ENCODE results near the gene POU5F1. TPM values are rescaled to one million over a fixed set of nuclear protein-coding genes. Genes with fewer than 3 reads are reported as not detected.
"Not testable (repeated sequence)": the region's sequence is repeated elsewhere in the genome, so short reads cannot be mapped to it uniquely, and the experiment has no call there.

Gene POU5F1
- total and polyA plus RNA-seq, 2 donors (not counting 1 experiment from before 2014, with no cell fraction given), result under 0.01 TPM; not detected in 1

DNA sequence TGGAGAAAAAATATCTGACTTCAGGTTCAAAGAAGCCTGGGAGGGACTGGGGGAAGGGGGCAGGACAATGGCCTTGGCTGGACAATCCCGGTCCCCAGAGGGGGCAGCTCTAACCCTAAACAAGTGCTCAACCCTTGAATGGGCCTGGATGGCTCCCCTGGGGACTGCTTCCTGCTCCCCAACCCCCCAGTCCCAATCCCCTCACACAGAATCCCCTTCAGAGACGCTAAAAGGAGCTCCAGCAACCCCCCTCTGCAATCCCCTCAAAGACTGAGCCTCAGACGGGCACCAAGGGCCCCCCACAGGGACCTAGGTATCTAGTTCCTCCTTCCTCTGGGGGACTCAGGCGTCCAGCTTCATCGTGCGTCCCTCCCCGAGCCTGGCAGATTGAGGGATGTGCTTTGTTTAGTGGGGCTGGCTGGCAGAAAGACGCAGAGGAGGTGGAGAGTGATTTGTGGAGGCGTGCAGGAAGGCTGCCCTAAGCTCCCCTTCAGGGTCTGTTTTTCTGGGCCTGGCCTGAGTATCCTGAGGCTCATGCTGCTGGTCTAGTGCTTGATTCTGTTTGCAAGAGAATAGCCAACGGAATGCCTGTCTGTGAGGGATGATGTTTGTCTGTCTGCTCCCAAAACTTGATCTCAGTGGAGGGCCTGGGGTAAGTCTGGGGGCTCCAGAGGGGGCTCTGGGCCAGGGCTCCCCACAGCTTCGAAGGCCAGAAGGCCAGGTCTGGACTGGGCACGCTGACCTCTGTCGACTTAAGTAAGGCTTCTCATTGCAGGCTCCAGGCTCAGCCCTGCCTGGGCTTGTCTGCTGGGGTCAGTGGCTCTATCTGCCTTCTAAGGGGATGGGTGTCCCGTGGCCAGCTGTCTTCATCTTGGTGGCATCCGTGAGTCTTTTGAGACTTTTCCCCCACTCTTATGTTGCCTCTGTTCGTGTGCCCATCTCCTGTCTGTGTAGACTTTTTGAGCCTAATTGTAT, 1.7 kb upstream of the POU5F1 start:
- no peaks in the 10 kb centered on the region for H3K36me3 ChIP-seq (ENCODE audit: control insufficient read depth, insufficient read depth, low read length)
- no peak overlapping the region for H3K4me2 ChIP-seq (ENCODE audit: extremely low read depth, insufficient read depth, low read length)
- no peaks in the 10 kb centered on the region for H4K20me1 ChIP-seq (ENCODE audit: control insufficient read depth, extremely low read depth, insufficient read depth, low read length)
- H3K4me3 ChIP-seq (replicated peaks in 1 of 4; ENCODE audit: control extremely low read depth in 1 of 4, insufficient read depth in 1 of 4, low read depth in 3 of 4, low read length in 4 of 4), result no peak overlapping the region
- no peak for DNase-seq (ENCODE audit: low read depth in 2 of 2)
- no peaks in the 10 kb centered on the region for H3K79me2 ChIP-seq (ENCODE audit: control insufficient read depth, insufficient read depth, low read length)
- no peaks in the 10 kb centered on the region for H3K9me3 ChIP-seq (ENCODE audit: control insufficient read depth, insufficient read depth, low read depth, low read length)
- peaks cover 11% of the 10 kb centered on the region for H3K4me1 ChIP-seq (ENCODE audit: control insufficient read depth, extremely low read depth, insufficient read depth, low read length)
- no peak overlapping the region for H3K27ac ChIP-seq (ENCODE audit: insufficient read depth, low read length)
- no peak overlapping the region for H2AFZ ChIP-seq (ENCODE audit: low read length)
- H3K27me3 ChIP-seq (ENCODE audit: control insufficient read depth, insufficient read depth, low read length), result no peaks in the 10 kb centered on the region
- H3K9ac ChIP-seq (ENCODE audit: insufficient read depth, low read length), result no peak overlapping the region
- no peak for TF ChIP-seq EZH2 (IDR thresholded peaks at IDR 0.05; ENCODE audit: low read length, missing control alignments)
- TF ChIP-seq CTCF (conservative IDR thresholded peaks at IDR 0.05 in 1 of 2, IDR thresholded peaks at IDR 0.05 in 1 of 2; ENCODE audit: low read depth in 1 of 2, low read length in 2 of 2), result no peak

GRCh38 chr6:31170987-31171671, 647 bp upstream of the POU5F1 start:
- no peak overlapping the region for H3K9ac ChIP-seq (ENCODE audit: insufficient read depth, low read length)
- TF ChIP-seq EZH2 (IDR thresholded peaks at IDR 0.05; ENCODE audit: low read length, missing control alignments) (no peak), CTCF (conservative IDR thresholded peaks at IDR 0.05 in 1 of 2, IDR thresholded peaks at IDR 0.05 in 1 of 2; ENCODE audit: low read depth in 1 of 2, low read length in 2 of 2) (no peak)
- H3K36me3 ChIP-seq (ENCODE audit: control insufficient read depth, insufficient read depth, low read length), result no peaks in the 10 kb centered on the region
- no peak overlapping the region for H3K4me2 ChIP-seq (ENCODE audit: extremely low read depth, insufficient read depth, low read length)
- no peaks in the 10 kb centered on the region for H3K79me2 ChIP-seq (ENCODE audit: control insufficient read depth, insufficient read depth, low read length)
- H3K27ac ChIP-seq (ENCODE audit: insufficient read depth, low read length), result no peak overlapping the region
- no peak overlapping the region for H2AFZ ChIP-seq (ENCODE audit: low read length)
- H3K9me3 ChIP-seq (ENCODE audit: control insufficient read depth, insufficient read depth, low read depth, low read length), result no peaks in the 10 kb centered on the region
- no peaks in the 10 kb centered on the region for H4K20me1 ChIP-seq (ENCODE audit: control insufficient read depth, extremely low read depth, insufficient read depth, low read length)
- H3K4me3 ChIP-seq (replicated peaks in 1 of 4; ENCODE audit: control extremely low read depth in 1 of 4, insufficient read depth in 1 of 4, low read depth in 3 of 4, low read length in 4 of 4), result no peak overlapping the region
- H3K27me3 ChIP-seq (ENCODE audit: control insufficient read depth, insufficient read depth, low read length), result no peaks in the 10 kb centered on the region
- DNase-seq (ENCODE audit: low read depth in 2 of 2), result no peak
- peaks cover 8% of the 10 kb centered on the region for H3K4me1 ChIP-seq (ENCODE audit: control insufficient read depth, extremely low read depth, insufficient read depth, low read length)

- not testable (repeated sequence) for H3K36me3 ChIP-seq (ENCODE audit: control insufficient read depth, insufficient read depth, low read length); H3K27me3 ChIP-seq (ENCODE audit: control insufficient read depth, insufficient read depth, low read length); H3K4me1 ChIP-seq (ENCODE audit: control insufficient read depth, extremely low read depth, insufficient read depth, low read length); H4K20me1 ChIP-seq (ENCODE audit: control insufficient read depth, extremely low read depth, insufficient read depth, low read length); H3K4me2 ChIP-seq (ENCODE audit: extremely low read depth, insufficient read depth, low read length); H3K79me2 ChIP-seq (ENCODE audit: control insufficient read depth, insufficient read depth, low read length); H3K27ac ChIP-seq (ENCODE audit: insufficient read depth, low read length); DNase-seq (ENCODE audit: low read depth in 2 of 2); H3K9me3 ChIP-seq (ENCODE audit: control insufficient read depth, insufficient read depth, low read depth, low read length); H3K9ac ChIP-seq (ENCODE audit: insufficient read depth, low read length); H3K4me3 ChIP-seq (replicated peaks in 1 of 4; ENCODE audit: control extremely low read depth in 1 of 4, insufficient read depth in 1 of 4, low read depth in 3 of 4, low read length in 4 of 4); H2AFZ ChIP-seq (ENCODE audit: low read length)
These were observed 453 bp downstream of the POU5F1 start for GRCh38 chr6:31169858-31170599.

Data from fibroblast of lung (primary cell).